ENCODE measurements around the gene SLC13A2.

Gene SLC13A2

DNA sequence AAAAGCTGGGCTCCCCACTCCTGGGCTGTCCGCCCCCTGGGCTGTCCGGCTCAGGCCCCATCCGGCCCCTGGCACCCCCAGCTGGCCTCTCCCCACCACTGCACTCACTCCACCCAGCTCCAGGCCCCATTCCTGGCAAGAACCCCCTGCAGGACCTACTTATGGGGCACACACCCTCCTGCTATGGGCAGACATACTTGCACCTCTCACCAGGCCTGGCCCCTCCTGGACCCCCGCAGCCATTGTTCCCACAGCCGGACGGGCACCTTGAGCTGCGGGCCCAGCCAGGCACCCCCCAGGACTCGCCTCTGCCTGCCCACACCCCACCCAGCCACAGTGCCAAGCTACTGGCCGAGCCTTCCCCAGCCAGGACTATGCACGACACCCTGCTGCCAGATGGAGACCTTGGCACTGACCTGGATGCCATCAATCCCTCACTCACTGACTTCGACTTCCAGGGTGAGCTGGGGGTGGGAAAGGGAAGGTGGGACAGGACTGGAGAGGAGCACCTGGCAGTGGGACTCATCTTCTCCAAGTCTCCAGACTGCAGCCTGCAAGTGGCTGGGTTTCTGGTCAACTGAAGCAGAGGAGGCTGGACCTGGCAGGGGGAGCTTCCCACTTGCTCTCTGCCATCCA, 61.4 kb downstream of the SLC13A2 start:
- DNase-seq (ENCODE audit: low read depth) = no peak

DNA sequence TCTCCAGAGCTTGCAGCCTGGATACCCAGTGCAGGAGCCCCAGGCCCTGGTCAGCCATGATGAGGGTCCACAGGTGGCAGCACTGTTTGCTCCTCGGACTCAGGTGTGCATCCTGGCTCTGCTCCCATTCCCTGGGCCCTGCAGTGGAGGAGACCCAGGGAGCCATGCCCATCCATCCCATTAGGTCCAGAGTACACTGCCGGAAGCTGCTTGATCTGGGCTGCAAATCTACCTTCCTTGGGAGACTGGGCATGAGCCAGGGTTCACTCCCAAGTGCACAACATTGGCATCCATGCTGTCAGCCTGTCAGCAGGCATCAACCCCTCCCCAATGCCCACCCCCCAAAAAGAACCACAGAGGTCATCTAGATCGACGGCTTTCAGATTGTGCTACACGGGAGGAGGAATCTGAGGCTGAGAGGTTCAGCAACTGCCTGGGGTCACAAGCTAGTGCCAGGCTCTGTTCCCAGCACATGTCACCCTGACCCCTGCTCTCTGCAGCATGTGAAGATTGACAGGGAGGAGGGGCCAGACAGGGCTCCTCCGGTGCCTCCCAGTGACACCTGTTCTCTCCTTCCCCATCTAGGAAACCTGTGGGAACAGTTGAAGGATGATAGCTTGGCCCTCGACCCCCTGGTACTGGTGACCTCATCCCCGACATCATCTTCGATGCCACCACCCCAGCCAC, 63.2 kb downstream of the SLC13A2 start:
- DNase-seq (ENCODE audit: low read depth) = no peak

DNA sequence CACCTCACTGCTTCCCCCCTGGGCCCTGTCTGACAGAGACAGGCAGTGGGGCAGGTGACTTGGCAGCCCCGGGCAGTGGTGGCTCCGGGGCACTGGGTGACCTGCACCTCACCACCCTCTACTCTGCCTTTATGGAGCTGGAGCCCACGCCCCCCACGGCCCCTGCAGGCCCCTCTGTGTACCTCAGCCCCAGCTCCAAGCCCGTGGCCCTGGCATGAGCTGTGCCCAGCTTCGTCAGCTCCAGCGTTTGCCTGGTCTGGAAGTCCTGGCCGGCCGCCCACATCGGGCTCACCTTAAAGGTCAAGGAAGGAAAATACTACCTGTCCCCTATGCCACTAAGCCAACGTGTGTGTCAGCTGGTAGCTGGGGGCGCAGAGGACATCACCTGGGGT, 63.8 kb downstream of the SLC13A2 start:
- DNase-seq (ENCODE audit: low read depth) = no peak

DNA sequence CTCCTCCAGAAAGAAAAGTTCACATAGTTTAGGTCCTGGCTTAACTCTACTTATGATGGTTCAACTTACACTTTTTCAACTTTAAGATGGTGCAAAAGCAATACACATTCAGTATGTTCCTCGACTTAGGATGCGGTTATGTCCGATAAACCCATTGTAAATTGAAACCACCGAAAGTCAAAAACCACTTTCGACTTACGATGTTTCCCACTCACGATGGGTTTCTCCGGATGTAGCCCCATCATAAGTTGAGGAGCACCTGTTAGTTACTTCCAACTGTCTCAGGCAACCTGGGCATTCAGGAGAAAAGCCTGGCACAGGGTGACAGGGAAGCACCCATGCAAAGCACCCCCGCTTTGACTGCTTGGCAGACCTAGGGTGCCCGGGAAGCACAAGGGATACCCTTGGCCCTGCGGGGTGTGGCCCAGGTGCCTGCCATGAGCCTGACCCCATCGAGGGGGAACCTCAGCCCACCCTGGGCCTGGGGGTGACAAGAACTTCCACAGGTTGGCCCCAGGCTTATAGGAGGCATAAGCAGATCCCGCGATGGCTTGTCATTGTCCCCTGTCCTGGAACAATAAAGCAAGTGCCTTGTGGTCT, 65.0 kb downstream of the SLC13A2 start:
- DNase-seq (ENCODE audit: low read depth) = no peak

DNA sequence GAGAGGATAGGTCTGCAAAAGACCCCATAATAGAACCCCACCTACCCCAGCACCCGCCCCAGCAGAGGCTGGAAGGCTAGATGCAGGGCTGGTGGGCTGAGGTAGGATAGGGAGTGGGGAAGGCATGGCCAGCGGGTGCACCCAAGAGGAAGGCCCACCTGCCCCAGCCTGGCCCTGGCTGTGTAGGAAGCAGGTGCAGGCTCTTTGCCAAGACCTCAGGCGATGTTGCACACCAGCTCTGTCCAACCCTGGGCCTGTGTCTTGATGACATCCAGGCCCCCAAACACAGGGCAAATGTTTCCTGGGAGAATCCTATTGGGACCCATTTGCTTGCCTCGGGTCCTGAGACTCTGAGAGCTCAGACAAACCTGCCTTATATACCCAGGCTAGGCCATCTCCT, 66.8 kb downstream of the SLC13A2 start:
- no peak for DNase-seq (ENCODE audit: low read depth)

DNA sequence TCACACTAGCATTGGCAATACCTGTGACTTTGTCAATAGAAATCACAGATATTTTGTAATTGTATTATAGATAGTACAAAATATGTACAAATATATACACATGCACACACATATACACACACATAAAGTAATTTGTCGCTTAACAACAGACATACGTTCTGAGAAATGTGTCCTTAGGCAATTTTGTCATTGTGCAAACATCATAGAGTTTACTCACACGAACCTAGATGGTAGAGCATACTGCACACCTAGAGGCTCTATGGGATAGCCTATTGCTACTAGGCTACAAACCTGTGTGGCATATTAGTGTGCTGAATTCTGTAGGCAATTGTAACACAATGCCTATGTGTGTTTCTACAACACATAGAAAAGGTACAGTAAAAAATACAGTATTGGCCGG, 68.0 kb downstream of the SLC13A2 start:
- DNase-seq (ENCODE audit: low read depth) = no peak

DNA sequence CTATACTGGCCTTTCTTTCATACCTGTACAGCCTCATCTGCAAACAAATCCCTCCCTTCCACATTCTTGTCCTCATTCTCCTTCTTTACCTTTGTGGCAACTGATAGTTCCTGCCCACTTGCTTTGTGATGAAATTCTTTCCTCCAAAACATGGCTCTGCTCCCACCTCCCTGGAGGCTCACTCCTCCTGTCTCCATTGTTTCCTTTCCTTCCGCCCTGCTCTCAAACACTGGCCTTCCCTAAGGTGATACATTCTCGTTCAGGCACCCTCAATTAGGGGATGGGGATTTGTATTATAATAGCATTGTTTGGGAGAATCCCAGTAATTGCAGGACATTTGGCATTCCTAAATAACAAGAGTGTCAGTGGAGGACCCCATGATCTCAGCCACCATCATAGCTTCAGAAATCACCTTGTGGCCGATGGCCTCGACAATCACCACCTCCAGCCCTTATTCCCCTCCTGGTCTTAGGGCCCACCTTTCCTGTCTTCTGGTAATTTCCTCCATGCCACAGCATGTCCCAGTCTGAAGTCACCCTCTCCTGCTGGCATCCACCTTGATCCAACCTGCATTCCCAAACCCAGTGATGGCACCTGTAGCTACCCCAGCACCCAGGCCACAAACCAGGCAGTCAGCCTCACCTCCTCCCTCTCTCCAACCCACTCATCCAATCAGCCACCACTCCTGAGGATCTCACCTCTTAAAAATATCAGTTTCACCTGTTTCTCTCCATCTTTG, 71.1 kb downstream of the SLC13A2 start:
- DNase-seq (ENCODE audit: low read depth) = no peak

DNA sequence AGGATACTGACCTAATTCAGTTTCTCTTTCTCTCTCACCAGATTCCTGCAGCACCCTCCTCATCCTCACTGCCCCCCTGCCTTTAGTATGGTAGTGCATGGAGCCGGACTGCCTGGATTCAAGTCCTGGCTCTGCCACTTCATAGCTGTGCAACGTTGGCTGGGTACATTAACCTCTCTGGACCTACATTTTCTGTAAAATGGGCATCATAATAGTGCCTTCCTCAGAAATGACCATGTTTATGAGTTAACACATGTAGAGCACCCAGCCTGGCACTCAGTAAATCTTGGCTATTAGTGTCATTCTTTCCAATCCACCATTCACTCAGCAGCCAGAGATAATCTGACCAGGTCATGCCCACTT, 71.7 kb downstream of the SLC13A2 start:
- no peak for DNase-seq (ENCODE audit: low read depth)

DNA sequence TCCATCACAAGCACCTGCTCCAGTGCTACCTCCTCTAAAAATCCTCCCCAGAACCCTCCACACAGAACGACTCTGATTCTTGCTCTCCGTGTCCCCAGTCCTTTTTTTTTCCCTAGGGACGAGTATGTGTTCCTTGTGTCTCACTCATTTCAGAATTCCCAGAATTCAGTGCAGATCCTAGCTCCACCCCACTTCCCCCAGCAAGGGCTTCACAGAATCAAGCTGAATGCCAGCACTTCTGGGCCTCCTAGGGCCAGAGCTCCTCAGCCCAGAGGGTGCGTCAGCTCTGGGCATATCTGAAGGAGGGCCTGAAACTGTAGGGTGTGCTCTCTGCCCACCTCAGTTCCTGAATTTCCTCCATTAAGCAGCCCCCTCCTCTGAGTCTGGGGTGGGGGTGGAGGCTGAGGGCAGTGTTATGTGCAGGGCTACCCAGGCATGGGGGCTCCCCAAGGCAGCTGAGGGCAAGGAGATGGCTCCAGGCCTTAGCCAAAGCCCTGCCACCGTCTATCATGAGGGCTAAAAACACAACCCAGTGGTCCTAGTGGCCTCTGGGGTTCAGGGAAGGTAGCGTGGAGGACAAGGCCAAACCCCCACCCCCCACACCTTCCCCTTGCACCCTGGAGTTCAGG, 72.5 kb downstream of the SLC13A2 start:
- DNase-seq (ENCODE audit: low read depth) = no peak

DNA sequence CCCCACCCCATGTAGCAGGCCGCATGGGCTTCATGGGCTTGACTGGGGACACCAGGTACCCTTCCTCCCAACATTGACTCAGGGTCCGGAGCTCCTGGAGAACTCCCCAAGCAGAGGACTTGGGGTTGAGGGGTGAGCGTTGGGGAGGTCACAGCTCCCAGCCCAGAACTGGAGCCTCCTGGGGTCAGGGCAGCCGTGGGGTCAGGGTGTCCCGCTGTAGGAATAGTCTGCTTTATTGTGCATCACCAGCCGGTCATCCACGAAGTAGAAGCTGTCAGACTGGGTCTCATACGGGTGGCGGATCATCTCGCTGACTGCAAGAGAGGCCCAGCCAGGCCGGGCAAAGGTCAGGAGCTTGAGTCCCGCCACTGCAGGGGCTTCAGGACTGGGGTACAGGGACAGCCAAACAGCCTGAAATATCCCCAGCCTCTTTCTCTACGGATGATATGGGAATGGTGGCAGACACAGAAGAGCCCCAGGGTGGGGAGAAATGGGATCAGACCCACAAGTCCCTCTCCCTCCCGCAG, 73.7 kb downstream of the SLC13A2 start:
- DNase-seq (ENCODE audit: low read depth) = no peak
